Right ventricle myocardium inferior (tissue), 1 donor: ENCODE data around the gene TNKS1BP1. TPM values are rescaled to one million over a fixed set of nuclear protein-coding genes. Genes with fewer than 3 reads are reported as not detected.
A peak's percentile ranks its signal among the peaks of the same experiment; 100 is the strongest.
"Not testable (repeated sequence)": the region's sequence is repeated elsewhere in the genome, so short reads cannot be mapped to it uniquely, and the experiment has no call there.

ENCODE experiments used
- ATAC-seq: fragments of 200-7000 bp; cut with Tn5 transposase; one replicate; pipeline ENCODE4 v1.9.1; 2020; ENCODE audit warnings: mild to moderate bottlenecking, moderate library complexity
- DNase-seq: peaks from one replicate; pipeline ENCODE4 v3.0.0; 2021; ENCODE audit errors: missing footprints
- intact Hi-C: fragments of 100-400 bp; cut with DNase I; formaldehyde crosslinking; loops from one replicate; pipeline ENCODE4 v1.11.0; 2022
- long read RNA-seq: library from polyadenylated mRNA; unstranded; transcript quantifications from one replicate; pipeline ENCODE4 v2.0.0, GENCODE V29; 2021
- total RNA-seq: library from RNA; stranded (reverse); fragmentation: NEBNext Ultra II Directional; extraction: Animal tissue kit (Norgen Biotek cat#: 25700); gene quantifications from one replicate; pipeline ENCODE4 v1.2.1, GENCODE V29; 2021
- donor health status: DM: no; HTN: yes; CAD: no; lungs with severe emphysema.

TNKS1BP1 gene, protein sequence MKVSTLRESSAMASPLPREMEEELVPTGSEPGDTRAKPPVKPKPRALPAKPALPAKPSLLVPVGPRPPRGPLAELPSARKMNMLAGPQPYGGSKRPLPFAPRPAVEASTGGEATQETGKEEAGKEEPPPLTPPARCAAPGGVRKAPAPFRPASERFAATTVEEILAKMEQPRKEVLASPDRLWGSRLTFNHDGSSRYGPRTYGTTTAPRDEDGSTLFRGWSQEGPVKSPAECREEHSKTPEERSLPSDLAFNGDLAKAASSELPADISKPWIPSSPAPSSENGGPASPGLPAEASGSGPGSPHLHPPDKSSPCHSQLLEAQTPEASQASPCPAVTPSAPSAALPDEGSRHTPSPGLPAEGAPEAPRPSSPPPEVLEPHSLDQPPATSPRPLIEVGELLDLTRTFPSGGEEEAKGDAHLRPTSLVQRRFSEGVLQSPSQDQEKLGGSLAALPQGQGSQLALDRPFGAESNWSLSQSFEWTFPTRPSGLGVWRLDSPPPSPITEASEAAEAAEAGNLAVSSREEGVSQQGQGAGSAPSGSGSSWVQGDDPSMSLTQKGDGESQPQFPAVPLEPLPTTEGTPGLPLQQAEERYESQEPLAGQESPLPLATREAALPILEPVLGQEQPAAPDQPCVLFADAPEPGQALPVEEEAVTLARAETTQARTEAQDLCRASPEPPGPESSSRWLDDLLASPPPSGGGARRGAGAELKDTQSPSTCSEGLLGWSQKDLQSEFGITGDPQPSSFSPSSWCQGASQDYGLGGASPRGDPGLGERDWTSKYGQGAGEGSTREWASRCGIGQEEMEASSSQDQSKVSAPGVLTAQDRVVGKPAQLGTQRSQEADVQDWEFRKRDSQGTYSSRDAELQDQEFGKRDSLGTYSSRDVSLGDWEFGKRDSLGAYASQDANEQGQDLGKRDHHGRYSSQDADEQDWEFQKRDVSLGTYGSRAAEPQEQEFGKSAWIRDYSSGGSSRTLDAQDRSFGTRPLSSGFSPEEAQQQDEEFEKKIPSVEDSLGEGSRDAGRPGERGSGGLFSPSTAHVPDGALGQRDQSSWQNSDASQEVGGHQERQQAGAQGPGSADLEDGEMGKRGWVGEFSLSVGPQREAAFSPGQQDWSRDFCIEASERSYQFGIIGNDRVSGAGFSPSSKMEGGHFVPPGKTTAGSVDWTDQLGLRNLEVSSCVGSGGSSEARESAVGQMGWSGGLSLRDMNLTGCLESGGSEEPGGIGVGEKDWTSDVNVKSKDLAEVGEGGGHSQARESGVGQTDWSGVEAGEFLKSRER (N-terminal part only)
- total RNA-seq = 51.2 TPM
- long read RNA-seq, full-length matches to known transcripts = 16 of 38 reads
- long read RNA-seq, partial matches to known transcripts = 12 of 38 reads
- long read RNA-seq, other reads (novel, unspliced or antisense) = 10 of 38 reads

DNA sequence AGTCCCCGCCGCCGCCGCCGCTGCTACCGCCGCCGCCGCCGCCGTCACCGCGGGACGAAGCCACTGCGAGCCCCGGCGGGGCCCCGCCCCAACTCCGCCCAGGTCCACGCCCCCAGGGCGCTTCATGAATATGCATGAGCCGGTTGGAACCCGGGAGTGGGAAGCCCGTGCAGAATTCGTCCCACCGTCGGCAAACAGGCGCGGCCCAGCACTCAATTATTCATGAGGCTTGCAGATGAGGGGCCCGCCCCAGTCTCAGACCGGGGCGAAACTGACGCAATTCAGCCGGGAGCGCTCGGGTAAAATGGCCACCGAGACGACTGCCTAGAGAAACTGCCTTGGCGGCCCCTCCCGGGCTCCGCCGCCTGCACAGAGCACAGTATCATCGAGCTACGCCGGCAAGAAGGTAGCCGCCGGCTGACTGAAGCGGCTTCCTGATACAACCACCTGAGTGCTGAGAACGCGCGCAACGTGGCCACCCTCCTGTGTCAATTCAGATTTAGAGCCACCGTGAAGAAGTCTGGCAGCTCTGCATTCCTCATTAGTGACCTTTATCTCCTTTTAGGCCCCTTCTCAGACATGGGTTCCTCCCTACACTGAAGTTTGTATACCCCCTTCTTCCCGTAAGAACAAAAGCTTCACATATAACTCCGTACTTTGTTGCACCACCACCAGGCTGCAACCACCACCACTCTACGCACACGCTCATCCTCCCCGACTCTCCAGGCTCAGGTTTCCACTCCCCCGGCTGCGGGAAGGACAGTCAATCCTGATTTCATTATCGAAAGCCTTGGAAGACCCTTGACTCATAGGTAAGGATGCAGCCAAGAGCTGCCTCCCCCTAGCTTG lies at the start of gene TNKS1BP1:
Gene TNKS1BP1, minus strand, starts transcription at position 67 of the 849 bp plus-strand sequence. CDS start 3,067 bp downstream, outside the sequence.
- ATAC-seq (peak; percentile 87), DNase-seq (peak; percentile 99)
- intact Hi-C loops = loop anchor here (1.0 kb wide), 1 partner anchor 10 kb away; the partner anchor contains the start of gene SSRP1

DNA sequence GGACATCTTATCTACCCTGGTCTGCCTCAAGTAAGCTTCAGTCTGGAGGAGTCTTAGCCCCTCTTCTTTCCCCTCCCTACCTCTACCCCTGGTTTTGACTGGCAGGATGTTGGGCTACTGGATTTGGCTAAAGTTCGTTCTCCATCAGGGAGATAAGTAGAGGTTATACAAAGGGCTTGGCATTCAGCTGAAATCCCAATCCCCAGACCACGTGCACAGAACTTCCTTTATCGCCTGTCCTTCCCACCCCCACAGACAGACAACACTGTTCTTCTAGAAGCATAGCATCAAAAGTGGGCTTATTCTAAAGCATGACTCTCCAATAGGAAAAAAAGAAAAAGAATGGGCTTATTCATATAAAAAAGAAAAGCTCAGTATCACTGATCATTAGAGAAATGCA lies 48.4 kb upstream of the TNKS1BP1 start:
- intact Hi-C loops = no loop called here
- no peak for ATAC-seq
- no peak for DNase-seq

DNA sequence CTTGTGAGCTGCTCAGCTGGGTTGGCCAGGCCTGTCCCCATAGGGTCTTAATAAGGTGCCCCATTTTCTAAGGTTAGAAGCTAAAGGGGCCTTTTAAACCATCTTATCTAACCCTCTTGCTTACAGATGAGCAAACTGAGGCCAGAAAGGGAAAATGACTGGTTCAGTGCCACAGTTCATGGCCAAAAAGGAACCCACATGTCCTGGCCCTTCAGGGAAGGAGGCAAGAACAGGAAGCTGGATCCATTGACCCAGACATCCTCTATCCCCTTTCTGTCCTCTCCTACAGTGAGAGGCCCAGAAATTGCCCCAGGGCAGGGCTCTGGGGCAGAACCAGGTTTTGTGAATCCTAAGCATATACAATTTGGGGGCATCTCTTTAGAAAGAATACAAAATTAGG lies 46.2 kb upstream of the TNKS1BP1 start:
- ATAC-seq (no peak), DNase-seq (no peak)
- intact Hi-C loops = no loop called here

DNA sequence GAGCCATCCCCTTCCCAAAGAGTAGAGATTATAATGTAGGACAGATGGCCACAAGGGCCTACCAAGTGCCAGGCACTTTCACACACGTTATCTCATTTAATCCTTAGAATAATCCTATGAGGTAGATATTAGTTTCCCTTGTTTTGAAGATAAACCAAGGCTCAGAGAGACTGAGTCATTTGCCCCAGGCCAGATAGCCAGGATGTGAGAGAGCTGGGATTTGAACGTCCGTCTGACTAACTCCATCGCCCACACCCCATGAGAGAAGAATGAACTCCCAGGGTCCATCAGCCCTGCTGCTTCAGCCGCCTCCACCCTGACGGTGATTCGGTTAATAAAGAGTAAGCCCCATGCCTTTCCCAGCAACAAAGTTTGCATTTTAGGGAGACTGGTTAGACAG lies 45.5 kb upstream of the TNKS1BP1 start:
- intact Hi-C loops = no loop called here
- DNase-seq (no peak), ATAC-seq (no peak)

DNA sequence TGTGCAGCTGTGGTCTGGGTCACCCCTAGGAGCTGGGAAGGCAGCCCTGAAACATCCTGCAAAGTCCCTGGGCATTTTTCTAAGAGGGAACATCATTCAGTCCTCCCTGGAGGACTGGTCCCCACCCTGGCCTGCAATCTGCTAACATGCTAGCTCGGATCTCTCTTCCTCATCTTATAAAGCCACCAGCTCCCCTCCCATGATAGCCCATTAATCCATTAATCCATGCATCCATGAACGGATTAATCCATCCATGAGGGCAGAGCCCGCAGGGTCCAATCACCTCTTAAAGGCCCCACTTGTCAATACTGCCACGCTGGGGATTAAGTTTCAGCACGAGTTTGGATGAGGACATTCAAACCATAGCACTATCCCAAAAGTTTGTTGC lies 44.1 kb upstream of the TNKS1BP1 start:
- intact Hi-C loops = no loop called here
- no peak for ATAC-seq
- no peak for DNase-seq

DNA sequence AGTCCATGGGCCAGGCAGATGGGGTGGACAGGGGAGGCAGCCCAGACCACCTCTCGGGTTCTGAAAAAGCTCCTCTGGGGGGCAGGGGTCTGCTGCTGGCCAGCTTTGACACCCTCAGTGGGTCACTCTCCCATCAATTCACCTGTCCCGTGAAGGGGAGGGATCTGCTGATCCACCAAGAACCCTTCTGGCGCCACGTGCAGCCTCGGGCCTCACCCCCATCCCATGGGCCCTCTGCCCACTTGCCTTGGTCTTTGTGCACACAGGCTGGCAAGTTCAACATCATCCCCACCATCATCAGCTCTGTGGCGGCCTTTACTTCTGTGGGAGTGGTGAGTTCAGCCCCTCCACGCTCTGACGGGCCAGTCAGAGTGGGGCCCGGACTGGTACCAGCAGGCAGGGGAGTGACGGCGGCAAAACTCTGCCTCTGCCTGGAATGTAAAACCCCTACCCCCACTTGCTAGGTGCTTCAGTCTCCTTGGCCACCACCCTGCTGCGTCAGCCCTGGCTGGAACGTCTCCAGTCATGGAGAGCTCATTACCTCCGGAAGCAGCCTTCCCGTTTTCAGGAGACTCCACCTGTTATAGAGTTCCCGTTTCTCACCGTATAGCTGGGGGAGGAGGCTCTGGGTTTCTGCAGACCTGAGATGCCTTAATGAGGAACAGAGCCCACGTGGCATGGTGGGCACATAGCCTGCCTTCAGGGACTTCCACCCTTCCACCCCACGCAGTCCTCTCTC lies 43.5 kb upstream of the TNKS1BP1 start:
- ATAC-seq (no peak), DNase-seq (no peak)
- intact Hi-C loops = no loop called here

DNA sequence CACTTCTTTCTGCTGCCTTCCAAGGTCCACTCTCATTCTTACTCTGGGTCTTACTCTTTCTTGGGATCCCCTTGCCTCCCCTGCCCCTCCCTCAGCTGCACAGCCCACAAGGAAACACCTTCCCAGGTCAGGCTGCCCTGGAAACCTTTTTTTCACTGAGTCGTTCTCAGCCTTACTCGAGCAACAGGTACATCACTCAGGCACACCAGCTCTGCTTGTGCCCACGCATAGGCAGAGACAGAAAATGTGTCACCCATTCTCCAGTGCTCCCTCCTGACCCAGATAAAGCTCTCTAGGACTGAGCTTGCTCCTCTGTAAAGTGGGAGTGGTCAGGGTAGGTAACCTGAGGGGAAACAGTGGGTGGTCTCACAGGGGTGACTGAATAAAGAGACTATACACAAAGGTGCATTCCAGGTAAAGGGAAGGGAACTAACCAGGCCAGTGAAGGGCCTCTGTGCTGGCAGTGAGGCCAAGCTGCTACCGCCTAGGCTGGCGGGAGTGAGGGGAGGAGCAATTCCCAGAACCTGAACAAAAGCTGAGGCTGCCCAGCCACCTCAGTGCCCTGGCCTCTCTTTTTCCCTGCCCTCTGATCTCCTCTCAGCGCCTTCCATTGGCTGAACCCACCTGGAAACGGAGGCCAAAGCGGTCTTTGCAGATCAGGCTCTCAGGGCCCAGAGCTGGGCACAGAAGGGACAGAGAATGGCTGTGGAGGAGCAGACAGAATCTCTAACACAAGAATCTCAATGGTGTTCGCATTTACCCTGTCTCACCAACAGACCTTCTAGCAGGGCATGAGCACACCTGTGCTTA lies 40.3 kb upstream of the TNKS1BP1 start:
- intact Hi-C loops = no loop called here
- DNase-seq (no peak), ATAC-seq (no peak)

DNA sequence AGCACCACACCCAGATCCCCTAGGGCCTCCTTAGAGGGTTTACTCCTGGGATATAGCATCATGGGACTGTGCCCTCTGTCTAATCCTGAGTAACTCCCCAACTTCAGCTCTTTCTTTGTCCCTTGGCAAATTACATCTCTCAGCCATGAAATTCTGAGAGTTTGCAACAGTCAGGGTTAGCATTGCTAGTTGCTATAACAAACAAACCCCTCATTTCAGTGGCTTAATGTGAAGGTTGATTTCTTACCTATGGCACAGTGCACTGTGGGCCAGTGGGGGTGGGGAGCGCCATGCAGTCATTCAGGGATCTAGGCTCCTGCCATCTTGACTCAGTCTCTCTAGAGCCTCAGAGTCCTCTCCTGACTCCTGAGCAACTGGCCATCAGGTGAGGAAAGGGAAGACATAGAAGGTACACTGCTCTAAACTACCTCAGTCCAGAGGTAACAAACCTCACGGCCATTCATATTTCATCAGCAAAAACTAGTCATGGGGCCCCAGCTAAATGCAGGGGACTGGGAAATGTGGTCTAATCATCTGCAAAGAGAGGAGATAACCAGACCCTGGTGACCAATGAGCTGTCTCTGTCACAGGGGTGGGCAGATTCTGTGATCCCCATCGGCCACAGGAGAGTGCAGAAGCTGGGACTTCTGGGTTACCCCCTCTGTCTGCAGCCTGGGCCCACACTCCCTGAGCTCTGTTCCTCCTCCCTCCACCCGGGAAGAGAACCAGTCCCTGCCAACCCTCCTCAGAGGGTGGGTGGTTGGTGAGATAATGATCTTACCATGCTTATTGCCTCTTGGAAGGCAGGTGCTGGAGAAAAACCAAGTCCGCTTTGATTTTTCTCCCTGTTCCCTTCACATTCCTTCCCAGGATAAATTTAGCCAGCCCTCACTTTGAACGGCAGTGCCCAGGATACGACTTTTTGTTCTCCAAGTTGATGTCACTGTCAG lies 38.7 kb upstream of the TNKS1BP1 start:
- DNase-seq = no peak
- no peak for ATAC-seq
- intact Hi-C loops = no loop called here

DNA sequence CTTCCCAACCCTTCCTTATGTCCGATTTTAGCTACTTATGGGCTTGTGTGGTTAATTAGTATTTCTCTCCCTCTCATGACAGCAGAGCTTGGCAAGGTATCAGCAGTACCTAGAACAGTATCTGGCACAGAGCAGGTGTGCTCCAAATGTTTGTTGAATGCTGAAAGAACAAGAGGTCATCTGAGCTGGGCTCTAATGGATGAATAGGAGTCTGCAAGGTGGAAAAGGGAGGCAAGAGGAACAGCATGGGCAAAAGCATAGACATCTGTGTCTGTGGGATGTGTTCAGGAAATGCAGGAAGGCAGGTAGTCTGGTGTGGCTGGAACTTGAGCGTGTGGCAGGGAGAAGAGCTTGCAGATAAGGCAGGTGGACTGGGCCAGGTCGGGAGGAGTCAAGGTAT lies 37.2 kb upstream of the TNKS1BP1 start:
- ATAC-seq (no peak), DNase-seq (no peak)
- intact Hi-C loops = no loop called here

DNA sequence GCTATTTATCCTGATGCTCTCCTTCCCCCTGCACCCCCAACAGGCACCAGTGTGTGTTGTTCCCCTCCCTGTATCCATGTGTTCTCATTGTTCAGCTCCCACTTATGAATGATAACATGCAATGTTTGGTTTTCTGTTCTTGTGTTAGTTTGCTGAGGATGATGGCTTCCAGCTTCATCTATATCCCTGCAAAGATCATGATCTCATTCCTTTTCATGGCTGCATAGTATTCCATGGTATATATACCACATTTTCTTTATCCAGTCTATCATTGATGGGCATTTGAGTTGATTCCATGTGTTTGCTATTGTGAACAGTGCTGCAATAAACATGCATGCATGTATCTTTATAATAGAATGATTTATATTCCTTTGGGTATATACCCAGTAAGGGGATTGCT lies 36.7 kb upstream of the TNKS1BP1 start:
- ATAC-seq, intact Hi-C loops, DNase-seq: not testable (repeated sequence)

DNA sequence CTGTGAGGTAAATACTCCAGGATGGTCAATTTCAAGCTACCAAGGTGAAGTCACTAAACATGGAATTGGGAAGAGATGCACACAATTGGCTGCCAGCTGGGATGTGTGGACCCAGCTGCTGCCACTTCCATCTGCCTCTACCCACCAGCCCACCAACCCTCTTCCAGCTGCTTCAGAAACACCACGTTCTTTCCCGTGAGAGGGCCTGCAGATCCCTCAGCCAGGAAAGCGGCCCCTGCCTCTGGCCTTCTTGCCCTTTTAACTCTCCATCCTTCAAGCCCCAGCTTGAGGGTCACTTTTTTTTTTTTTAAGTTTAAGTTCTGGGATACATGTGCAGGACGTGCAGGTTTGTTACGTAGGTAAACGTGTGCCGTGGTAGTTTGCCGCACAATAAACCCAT lies 36.2 kb upstream of the TNKS1BP1 start:
- no peak for DNase-seq
- intact Hi-C loops = no loop called here
- ATAC-seq = no peak

DNA sequence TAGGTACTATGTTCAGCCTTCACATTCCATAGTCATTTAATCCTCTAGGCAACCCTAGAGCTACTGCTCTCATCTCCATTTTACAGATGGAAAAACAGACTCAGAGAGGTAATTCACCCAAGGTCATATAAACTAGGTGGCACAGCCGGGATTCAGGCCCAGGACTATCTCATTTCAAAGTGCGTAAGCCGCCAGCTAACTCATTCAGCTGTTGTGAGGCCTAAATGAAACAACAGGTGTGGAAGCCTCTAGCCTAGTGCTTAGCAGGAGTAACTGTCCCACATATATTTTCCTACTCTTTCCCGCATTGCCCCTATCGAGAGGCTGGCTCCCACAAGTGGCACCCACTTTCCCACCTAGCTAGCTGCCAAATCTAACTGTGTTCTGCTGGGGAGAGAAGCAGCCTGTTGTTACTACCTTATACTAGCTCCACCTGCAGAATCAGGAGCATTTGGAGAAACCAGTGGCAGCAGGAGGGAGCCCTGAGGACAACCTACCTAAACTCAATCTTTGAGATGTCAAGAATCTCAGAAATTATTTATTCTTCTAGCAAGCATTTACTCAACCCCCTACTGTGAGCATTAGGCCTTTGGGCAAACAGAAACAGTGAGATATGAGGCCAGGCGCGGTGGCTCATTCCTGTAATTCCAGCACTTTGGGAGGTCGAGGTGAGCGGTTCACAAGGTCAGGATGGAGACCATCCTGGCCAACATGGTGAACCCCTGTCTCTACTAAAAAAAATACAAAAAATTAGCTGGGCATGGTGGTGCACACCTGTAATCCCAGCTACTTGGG lies 35.3 kb upstream of the TNKS1BP1 start:
- intact Hi-C loops = loop anchor here (10.0 kb wide), 1 partner anchor 515 kb away; no protein-coding TSS in a partner anchor
- ATAC-seq (no peak), DNase-seq (no peak)

DNA sequence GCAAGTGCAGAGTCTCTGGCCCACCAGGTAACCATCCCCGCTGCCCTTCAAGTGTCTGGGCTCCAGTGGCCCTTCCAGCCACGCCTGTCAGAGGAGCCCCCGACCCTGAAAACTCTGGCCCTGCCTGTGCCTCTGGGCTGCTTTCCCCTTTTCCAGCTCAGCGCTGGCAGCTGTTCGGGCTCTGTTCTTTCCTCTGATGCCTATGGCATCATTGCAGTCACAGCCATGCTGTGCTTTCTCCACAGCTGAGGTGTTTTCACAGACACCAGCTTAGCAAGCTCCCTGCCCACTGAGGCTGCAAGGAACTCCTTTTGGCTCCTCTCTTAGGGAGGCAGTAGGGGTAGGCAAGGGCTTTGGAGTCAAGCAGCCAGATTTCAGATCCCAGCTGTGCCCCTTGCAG lies 34.6 kb upstream of the TNKS1BP1 start:
- DNase-seq = no peak
- ATAC-seq = no peak
- intact Hi-C loops = loop anchor here (10.0 kb wide), 1 partner anchor 515 kb away; no protein-coding TSS in a partner anchor

DNA sequence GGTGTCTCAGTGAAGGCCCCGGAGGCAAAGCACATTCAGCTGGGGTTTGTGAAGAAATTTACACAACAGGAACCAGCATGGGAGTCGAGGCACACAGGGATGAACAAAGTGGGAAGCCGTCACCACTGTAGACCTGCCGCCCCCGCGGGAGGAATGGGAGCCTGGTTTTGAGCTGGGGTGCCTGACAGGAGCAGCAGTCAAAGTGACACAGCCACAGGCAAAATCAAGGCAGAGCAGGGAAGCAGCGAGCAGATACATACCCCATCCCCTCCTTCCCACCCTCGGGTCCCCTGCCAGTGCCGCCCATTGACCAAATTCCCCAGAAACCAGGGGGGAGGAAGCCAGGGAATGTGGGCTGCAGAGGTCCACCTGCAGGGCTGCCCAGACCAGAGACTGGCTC lies 34.2 kb upstream of the TNKS1BP1 start:
- no peak for DNase-seq
- intact Hi-C loops = loop anchor here (10.0 kb wide), 1 partner anchor 514 kb away; no protein-coding TSS in a partner anchor
- no peak for ATAC-seq
